Measurements from ENCODE around the gene EIPR1.
"Not testable (repeated sequence)": the region's sequence is repeated elsewhere in the genome, so short reads cannot be mapped to it uniquely, and the experiment has no call there.

EIPR1 gene

GRCh38 chr2:3183766-3184165 is 193.9 kb downstream of the EIPR1 start:
- no peak for TF ChIP-seq POU6F1 (CRISPR knock-in tag; IDR thresholded peaks at IDR 0.05; ENCODE audit: borderline replicate concordance, low read depth)
- TF ChIP-seq ZFP3 (CRISPR knock-in tag; IDR thresholded peaks at IDR 0.05), result no peak
- no peak for TF ChIP-seq RARB (CRISPR knock-in tag; IDR thresholded peaks at IDR 0.05)
- no peak for TF ChIP-seq GLIS3 (CRISPR knock-in tag; IDR thresholded peaks at IDR 0.05)
- no peak for TF ChIP-seq TSHZ2 (CRISPR knock-in tag; IDR thresholded peaks at IDR 0.05)
- TF ChIP-seq ZNF70 (CRISPR knock-in tag; IDR thresholded peaks at IDR 0.05), result no peak
- no peak for TF ChIP-seq TCF4 (CRISPR knock-in tag; IDR thresholded peaks at IDR 0.05; ENCODE audit: borderline replicate concordance)
- TF ChIP-seq TOX (CRISPR knock-in tag; IDR thresholded peaks at IDR 0.05; ENCODE audit: borderline replicate concordance), result no peak
- no peak for TF ChIP-seq ARNTL (CRISPR knock-in tag; IDR thresholded peaks at IDR 0.05; ENCODE audit: borderline replicate concordance, low read depth)
- no peak for TF ChIP-seq ZFP30 (CRISPR knock-in tag; IDR thresholded peaks at IDR 0.05)
- TF ChIP-seq ESRRG (CRISPR knock-in tag; IDR thresholded peaks at IDR 0.05), result no peak
- ATAC-seq, result no peak

GRCh38 chr2:3182848-3183247 is 194.8 kb downstream of the EIPR1 start:
- ATAC-seq, result no peak
- TF ChIP-seq ESRRG (CRISPR knock-in tag; IDR thresholded peaks at IDR 0.05) (no peak), ZFP30 (CRISPR knock-in tag; IDR thresholded peaks at IDR 0.05) (no peak), GLIS3 (CRISPR knock-in tag; IDR thresholded peaks at IDR 0.05) (no peak), TOX (CRISPR knock-in tag; IDR thresholded peaks at IDR 0.05; ENCODE audit: borderline replicate concordance) (no peak), PPARA (CRISPR knock-in tag; IDR thresholded peaks at IDR 0.05; ENCODE audit: borderline replicate concordance) (no peak)

GRCh38 chr2:3181416-3182010 is 196.1 kb downstream of the EIPR1 start:
- TF ChIP-seq ZNF565 (CRISPR knock-in tag; conservative IDR thresholded peaks at IDR 0.05; ENCODE audit: low read depth) (no peak), TOX (CRISPR knock-in tag; IDR thresholded peaks at IDR 0.05; ENCODE audit: borderline replicate concordance) (no peak), CSDC2 (CRISPR knock-in tag; IDR thresholded peaks at IDR 0.05) (no peak), GLIS3 (CRISPR knock-in tag; IDR thresholded peaks at IDR 0.05) (no peak), CREB5 (CRISPR knock-in tag; IDR thresholded peaks at IDR 0.05; ENCODE audit: low read depth) (no peak)

GRCh38 chr2:3180909-3181221 is 196.8 kb downstream of the EIPR1 start:
- not testable (repeated sequence) for ATAC-seq

More at GRCh38 chr2:3181416-3182010, 196.1 kb downstream of the EIPR1 start:
- ATAC-seq, result no peak

- TF ChIP-seq CSDC2 (CRISPR knock-in tag; IDR thresholded peaks at IDR 0.05), result no peak
- no peak for TF ChIP-seq ZNF70 (CRISPR knock-in tag; IDR thresholded peaks at IDR 0.05)
- no peak for TF ChIP-seq BACH2 (CRISPR knock-in tag; IDR thresholded peaks at IDR 0.05; ENCODE audit: borderline replicate concordance)
- no peak for TF ChIP-seq PATZ1 (CRISPR knock-in tag; IDR thresholded peaks at IDR 0.05; ENCODE audit: borderline replicate concordance)
These were observed 197.3 kb downstream of the EIPR1 start for GRCh38 chr2:3180082-3180908.

More at GRCh38 chr2:3180082-3180908, 197.3 kb downstream of the EIPR1 start:
- ATAC-seq, result no peak; the same call in 2 of the 3 replicates
